ENCODE measurements around the gene NFILZ. TPM values are rescaled to one million over a fixed set of nuclear protein-coding genes. Genes with fewer than 3 reads are reported as not detected.
A peak's percentile ranks its signal among the peaks of the same experiment; 100 is the strongest.

The NFILZ gene
- polyA plus RNA-seq, 1 experiment: not detected

DNA sequence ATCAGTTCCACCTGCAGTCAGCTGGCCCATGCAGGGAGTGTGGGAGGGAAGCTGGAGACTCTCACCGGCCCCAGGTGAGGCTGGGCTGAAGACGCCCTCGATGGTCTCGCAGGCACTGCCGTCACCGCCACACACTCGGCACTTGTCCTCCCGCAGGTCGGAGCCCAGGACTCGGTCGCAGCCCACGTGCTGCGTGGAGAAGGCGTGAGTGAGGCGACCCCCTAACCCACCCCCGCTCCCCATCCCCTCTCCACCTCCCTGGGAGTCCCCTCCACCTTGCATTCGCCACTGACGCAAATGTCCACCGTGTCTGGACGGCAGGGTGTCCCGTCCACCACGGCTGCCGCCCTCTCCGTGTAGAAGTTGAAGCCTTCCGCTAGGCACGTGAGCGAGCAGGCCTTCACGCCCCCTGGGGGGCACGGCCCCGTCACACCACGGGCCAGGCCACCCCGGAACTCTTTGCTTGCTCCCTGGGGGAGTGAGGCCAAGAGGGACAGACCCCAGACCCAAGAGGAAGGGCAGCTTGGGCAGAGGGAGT lies 41.2 kb upstream of the NFILZ start:
- H3K4me3 ChIP-seq (ENCODE audit: low read depth, low read length): no peak overlapping the region
- TF ChIP-seq, protein P1, sequence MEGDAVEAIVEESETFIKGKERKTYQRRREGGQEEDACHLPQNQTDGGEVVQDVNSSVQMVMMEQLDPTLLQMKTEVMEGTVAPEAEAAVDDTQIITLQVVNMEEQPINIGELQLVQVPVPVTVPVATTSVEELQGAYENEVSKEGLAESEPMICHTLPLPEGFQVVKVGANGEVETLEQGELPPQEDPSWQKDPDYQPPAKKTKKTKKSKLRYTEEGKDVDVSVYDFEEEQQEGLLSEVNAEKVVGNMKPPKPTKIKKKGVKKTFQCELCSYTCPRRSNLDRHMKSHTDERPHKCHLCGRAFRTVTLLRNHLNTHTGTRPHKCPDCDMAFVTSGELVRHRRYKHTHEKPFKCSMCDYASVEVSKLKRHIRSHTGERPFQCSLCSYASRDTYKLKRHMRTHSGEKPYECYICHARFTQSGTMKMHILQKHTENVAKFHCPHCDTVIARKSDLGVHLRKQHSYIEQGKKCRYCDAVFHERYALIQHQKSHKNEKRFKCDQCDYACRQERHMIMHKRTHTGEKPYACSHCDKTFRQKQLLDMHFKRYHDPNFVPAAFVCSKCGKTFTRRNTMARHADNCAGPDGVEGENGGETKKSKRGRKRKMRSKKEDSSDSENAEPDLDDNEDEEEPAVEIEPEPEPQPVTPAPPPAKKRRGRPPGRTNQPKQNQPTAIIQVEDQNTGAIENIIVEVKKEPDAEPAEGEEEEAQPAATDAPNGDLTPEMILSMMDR (IDR thresholded peaks at IDR 0.05; ENCODE audit: insufficient read depth, low read depth, low read length): no peak
- H3K36me3 ChIP-seq (ENCODE audit: control insufficient read depth, insufficient read depth, low read length): peaks cover 1% of the 10 kb centered on the region; the same call in 1 of the 2 replicates
- ChIA-PET POLR2A (no interaction called here), CTCF (interaction anchor here (3.5 to 4.1 kb wide), 3 partner anchors 8 to 235 kb away, joined by 21 to 29 read pairs (median 28); partner anchors contain the start of gene MYO1F)
- DNase-seq (ENCODE audit: low read depth): no peak
- no peaks in the 10 kb centered on the region for H3K27me3 ChIP-seq (ENCODE audit: control insufficient read depth, insufficient read depth, low read length)

DNA sequence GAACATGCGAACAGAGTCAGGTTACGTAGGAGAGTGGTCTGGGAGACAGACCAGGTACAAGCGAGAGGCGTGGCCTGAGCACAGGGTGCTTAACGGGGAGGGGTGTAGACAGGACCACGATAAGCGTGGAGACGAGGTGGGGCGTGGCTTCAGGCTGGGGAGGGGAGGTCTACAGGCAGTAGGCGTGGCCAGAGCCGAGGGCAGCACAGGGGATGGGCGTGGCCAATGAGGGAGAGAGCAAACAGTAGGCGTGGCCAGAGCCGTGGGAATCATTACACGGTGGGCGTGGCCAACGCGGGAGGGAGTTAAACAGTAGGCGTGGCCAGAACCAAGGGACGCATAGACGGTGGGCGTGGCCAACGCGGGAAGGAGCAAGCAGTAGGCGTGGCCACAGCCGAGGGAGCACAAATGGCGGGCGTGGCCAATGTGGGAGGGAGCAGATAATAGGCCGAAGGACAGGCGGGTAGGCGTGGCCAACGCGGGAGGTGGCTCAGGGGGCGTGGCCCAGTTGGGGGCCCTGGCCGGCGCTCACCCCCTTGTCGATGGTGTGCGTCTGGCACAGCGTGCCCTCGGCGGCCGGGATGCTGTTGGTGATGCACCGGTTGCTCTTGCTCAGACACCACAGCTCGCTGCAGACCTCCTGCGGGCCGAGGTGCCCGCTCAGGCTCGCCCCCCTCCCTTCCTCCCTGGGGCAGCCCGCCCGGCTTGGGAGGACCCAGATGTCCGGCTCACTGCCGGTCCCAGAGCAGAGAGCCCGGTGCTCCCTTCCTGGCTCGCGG lies 38.0 kb upstream of the NFILZ start:
- Histone ChIP-seq H3K4me3 (ENCODE audit: low read depth, low read length) (peak overlapping the region; percentile 20), H3K27me3 (ENCODE audit: control insufficient read depth, insufficient read depth, low read length) (no peaks in the 10 kb centered on the region), H3K36me3 (ENCODE audit: control insufficient read depth, insufficient read depth, low read length) (no peaks in the 10 kb centered on the region; the same call in 1 of the 2 replicates)
- TF ChIP-seq, protein P1 (IDR thresholded peaks at IDR 0.05; ENCODE audit: insufficient read depth, low read depth, low read length): no peak
- ChIA-PET POLR2A (no interaction called here), CTCF (interaction anchor here (1.4 to 8.1 kb wide), 5 partner anchors 11 to 49 kb away, joined by 4 to 64 read pairs (median 11); partner anchors contain the start of gene MYO1F)
- peak; percentile 71 for DNase-seq (ENCODE audit: low read depth)

DNA sequence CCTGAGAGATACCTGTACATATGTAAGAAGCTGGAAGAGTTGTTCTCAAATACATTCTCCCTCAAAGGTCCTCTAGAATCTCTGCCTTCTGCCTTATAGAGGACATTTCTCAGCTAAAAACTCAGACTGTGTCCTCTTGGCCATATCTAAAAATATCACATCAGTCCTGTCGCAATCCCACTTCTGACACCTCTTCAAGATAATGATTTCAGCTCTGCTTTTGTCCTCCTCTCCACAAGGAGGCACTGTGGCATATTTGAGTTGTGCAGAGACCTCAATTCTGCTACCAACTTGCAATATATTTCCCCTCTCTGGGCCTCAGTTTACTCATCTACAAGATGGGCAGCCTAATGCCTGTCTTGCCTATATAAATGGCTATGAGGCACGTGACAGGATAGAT lies 36.5 kb upstream of the NFILZ start:
- CTCF ChIA-PET: interaction anchor here (1.4 to 8.1 kb wide), 4 partner anchors 10 to 48 kb away, joined by 4 to 64 read pairs (median 8); partner anchors contain the start of gene MYO1F
- POLR2A ChIA-PET: no interaction called here

DNA sequence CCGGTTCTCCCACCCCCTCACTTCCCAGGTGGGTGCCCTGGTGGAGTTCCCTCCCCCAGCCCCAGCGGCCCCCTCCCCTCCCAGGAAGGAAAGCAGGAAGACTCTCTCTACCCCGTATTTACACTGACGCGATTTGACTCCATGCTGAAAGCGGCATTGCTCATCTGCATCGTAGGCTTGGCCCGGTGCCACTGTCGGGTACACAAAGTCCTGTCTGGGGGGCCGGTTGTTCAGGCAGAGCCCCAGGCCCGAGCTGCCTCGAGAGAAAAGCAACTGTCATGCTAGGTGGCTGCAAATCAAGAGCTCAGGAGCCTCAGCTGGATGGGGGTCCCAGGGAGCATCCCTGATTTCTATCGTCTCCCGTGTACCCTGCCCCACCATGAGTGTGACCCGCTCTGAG lies 34.8 kb upstream of the NFILZ start:
- ChIA-PET POLR2A (no interaction called here), CTCF (interaction anchor here (1.3 to 8.1 kb wide), 3 partner anchors 9 to 58 kb away, joined by 4 to 64 read pairs (median 8); partner anchors contain the start of gene MYO1F)
- no peak for DNase-seq (ENCODE audit: low read depth)
- no peaks in the 10 kb centered on the region; the same call in 1 of the 2 replicates for H3K36me3 ChIP-seq (ENCODE audit: control insufficient read depth, insufficient read depth, low read length)
- no peak overlapping the region for H3K4me3 ChIP-seq (ENCODE audit: low read depth, low read length)
- TF ChIP-seq, protein P1 (IDR thresholded peaks at IDR 0.05; ENCODE audit: insufficient read depth, low read depth, low read length): no peak
- H3K27me3 ChIP-seq (ENCODE audit: control insufficient read depth, insufficient read depth, low read length): no peaks in the 10 kb centered on the region

More for the DNA sequence above, 36.5 kb upstream of the NFILZ start:
- no peak overlapping the region for H3K4me3 ChIP-seq (ENCODE audit: low read depth, low read length)
- no peaks in the 10 kb centered on the region for H3K27me3 ChIP-seq (ENCODE audit: control insufficient read depth, insufficient read depth, low read length)
- H3K36me3 ChIP-seq (ENCODE audit: control insufficient read depth, insufficient read depth, low read length): no peaks in the 10 kb centered on the region; the same call in 1 of the 2 replicates
- DNase-seq (ENCODE audit: low read depth): no peak
- TF ChIP-seq, protein P1 (IDR thresholded peaks at IDR 0.05; ENCODE audit: insufficient read depth, low read depth, low read length): no peak; the same call in 1 of the 2 replicates

DNA sequence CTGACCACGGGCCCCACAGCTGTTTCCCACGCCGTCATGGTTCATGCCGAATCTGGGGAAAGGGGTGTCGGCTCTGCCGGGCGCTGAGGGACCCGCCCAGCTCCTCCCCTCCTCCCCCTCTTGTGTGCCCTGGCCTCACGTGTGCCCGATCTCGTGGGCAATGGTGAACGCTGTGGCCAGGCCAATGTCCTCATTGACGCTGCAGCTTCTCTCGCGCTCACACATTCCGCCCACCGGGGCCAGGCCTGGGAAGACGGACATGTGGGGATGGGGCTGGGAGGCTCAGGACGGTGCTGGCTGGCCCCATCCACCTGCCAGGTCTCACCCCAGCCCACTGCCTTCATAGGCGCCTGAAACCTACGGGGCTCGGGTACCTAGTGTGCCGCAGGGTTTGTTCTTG lies 34.3 kb upstream of the NFILZ start:
- Histone ChIP-seq H3K36me3 (ENCODE audit: control insufficient read depth, insufficient read depth, low read length) (no peaks in the 10 kb centered on the region; the same call in 1 of the 2 replicates), H3K4me3 (ENCODE audit: low read depth, low read length) (no peak overlapping the region), H3K27me3 (ENCODE audit: control insufficient read depth, insufficient read depth, low read length) (no peaks in the 10 kb centered on the region)
- ChIA-PET CTCF (interaction anchor here (1.3 to 8.1 kb wide), 3 partner anchors 10 to 58 kb away, joined by 4 to 64 read pairs (median 8); partner anchors contain the start of gene MYO1F), POLR2A (no interaction called here)
- TF ChIP-seq, protein P1 (IDR thresholded peaks at IDR 0.05; ENCODE audit: insufficient read depth, low read depth, low read length): no peak
- DNase-seq (ENCODE audit: low read depth): no peak

Data from BJ (cell line).